Measurements from ENCODE around the gene TANGO6. TPM values are rescaled to one million over a fixed set of nuclear protein-coding genes. Genes with fewer than 3 reads are reported as not detected.

The TANGO6 gene
- total RNA-seq, 2 donors from 2014 or later: 37.3 to 55.4 TPM

- Histone ChIP-seq H3K27ac (no peak overlapping the region), H3K27me3 (replicated peaks; ENCODE audit: insufficient read depth) (no peaks in the 10 kb centered on the region), H3K36me3 (peaks cover 10% of the 10 kb centered on the region), H3K4me3 (no peak overlapping the region), H3K9me3 (no peaks in the 10 kb centered on the region), H3K4me1 (ENCODE audit: control insufficient read depth in 1 of 2, low read depth in 2 of 2) (no peaks in the 10 kb centered on the region)
- ATAC-seq (ENCODE audit: insufficient number of reproducible peaks, low FRiP score, low read depth) (no peak), DNase-seq (ENCODE audit: low spot score) (no peak)
- TF ChIP-seq CTCF (IDR thresholded peaks at IDR 0.05): no peak
Observed at GRCh38 chr16:68921637-68922036, 78.3 kb downstream of the TANGO6 start.

- peaks cover 22% of the 10 kb centered on the region for H3K36me3 ChIP-seq
Observed at GRCh38 chr16:68923116-68923515, 79.8 kb downstream of the TANGO6 start.

GRCh38 chr16:68927018-68927417 is 83.7 kb downstream of the TANGO6 start:
- TF ChIP-seq CTCF (IDR thresholded peaks at IDR 0.05): no peak
- ATAC-seq (ENCODE audit: insufficient number of reproducible peaks, low FRiP score, low read depth) (no peak), DNase-seq (ENCODE audit: low spot score) (no peak)
- no peak overlapping the region for H3K4me3 ChIP-seq
- H3K27me3 ChIP-seq (replicated peaks; ENCODE audit: insufficient read depth): no peaks in the 10 kb centered on the region
- no peak overlapping the region for H3K27ac ChIP-seq
- H3K4me1 ChIP-seq (ENCODE audit: control insufficient read depth in 1 of 2, low read depth in 2 of 2): no peaks in the 10 kb centered on the region
- H3K36me3 ChIP-seq: peaks cover 26% of the 10 kb centered on the region
- H3K9me3 ChIP-seq: no peaks in the 10 kb centered on the region

More at GRCh38 chr16:68923116-68923515, 79.8 kb downstream of the TANGO6 start:
- H3K4me3 ChIP-seq: no peak overlapping the region
- no peaks in the 10 kb centered on the region for H3K27me3 ChIP-seq (replicated peaks; ENCODE audit: insufficient read depth)
- no peaks in the 10 kb centered on the region for H3K4me1 ChIP-seq (ENCODE audit: control insufficient read depth in 1 of 2, low read depth in 2 of 2)
- H3K27ac ChIP-seq: no peak overlapping the region
- H3K9me3 ChIP-seq: no peaks in the 10 kb centered on the region
- no peak for TF ChIP-seq CTCF (IDR thresholded peaks at IDR 0.05)
- ATAC-seq (ENCODE audit: insufficient number of reproducible peaks, low FRiP score, low read depth) (no peak), DNase-seq (ENCODE audit: low spot score) (no peak)

- no peaks in the 10 kb centered on the region for H3K9me3 ChIP-seq
- no peaks in the 10 kb centered on the region for H3K4me1 ChIP-seq (ENCODE audit: control insufficient read depth in 1 of 2, low read depth in 2 of 2)
- ATAC-seq (ENCODE audit: insufficient number of reproducible peaks, low FRiP score, low read depth) (no peak), DNase-seq (ENCODE audit: low spot score) (no peak)
- peaks cover 26% of the 10 kb centered on the region for H3K36me3 ChIP-seq
- no peak overlapping the region for H3K27ac ChIP-seq
- TF ChIP-seq CTCF (IDR thresholded peaks at IDR 0.05): no peak
- H3K4me3 ChIP-seq: no peak overlapping the region
- H3K27me3 ChIP-seq (replicated peaks; ENCODE audit: insufficient read depth): no peaks in the 10 kb centered on the region
Observed at GRCh38 chr16:68931196-68931595, 87.9 kb downstream of the TANGO6 start.

- ATAC-seq (ENCODE audit: insufficient number of reproducible peaks, low FRiP score, low read depth) (no peak), DNase-seq (ENCODE audit: low spot score) (no peak)
- TF ChIP-seq CTCF (IDR thresholded peaks at IDR 0.05): no peak
- Histone ChIP-seq H3K36me3 (peaks cover 12% of the 10 kb centered on the region), H3K9me3 (no peaks in the 10 kb centered on the region), H3K4me1 (ENCODE audit: control insufficient read depth in 1 of 2, low read depth in 2 of 2) (no peaks in the 10 kb centered on the region), H3K27ac (no peak overlapping the region), H3K27me3 (replicated peaks; ENCODE audit: insufficient read depth) (no peaks in the 10 kb centered on the region), H3K4me3 (no peak overlapping the region)
Observed at GRCh38 chr16:68934402-68934801, 91.1 kb downstream of the TANGO6 start.
